GM12878 (cell line): Measurements from ENCODE around the gene PRDX1. TPM values are rescaled to one million over a fixed set of nuclear protein-coding genes. Genes with fewer than 3 reads are reported as not detected.

ENCODE experiments used
- BHLHE40 ChIP-seq, 2 experiments: fragments of 450-650 bp in 1 of 2; IDR thresholded peaks; 2 replicates each; pipeline ENCODE4 v1.6.1; 2011 to 2017; ENCODE audit warnings: low read depth in 2 of 2, borderline replicate concordance in 1 of 2, improper control_type of control experiment in 1 of 2, low read length in 1 of 2, mild to moderate bottlenecking in 1 of 2
- CEBPZ ChIP-seq: fragments of 150-350 bp; IDR thresholded peaks from 2 replicates; pipeline ENCODE4 v1.6.1; 2016; ENCODE audit warnings: low read depth, low read length
- ELK1 ChIP-seq: IDR thresholded peaks from 2 replicates; pipeline ENCODE4 v1.6.1; 2012; ENCODE audit warnings: low read depth, low read length, improper control_type of control experiment
- FOS ChIP-seq: IDR thresholded peaks from 3 replicates; pipeline ENCODE4 v1.6.1; 2011; ENCODE audit warnings: borderline replicate concordance; ENCODE audit not compliant: insufficient read length; ENCODE audit errors: extremely low read depth
- JUND ChIP-seq: IDR thresholded peaks from 2 replicates; pipeline ENCODE4 v1.6.1; 2012; ENCODE audit warnings: low read depth, mild to moderate bottlenecking, low read length, improper control_type of control experiment, moderate library complexity
- MXI1 ChIP-seq: fragments of 150-350 bp; IDR thresholded peaks from 2 replicates; pipeline ENCODE4 v1.6.1; 2011; ENCODE audit warnings: low read depth, mild to moderate bottlenecking, inconsistent platforms, low read length, improper control_type of control experiment
- NFYA ChIP-seq: IDR thresholded peaks from 2 replicates; pipeline ENCODE4 v1.6.1; 2011; ENCODE audit warnings: low read depth, mild to moderate bottlenecking, low read length, improper control_type of control experiment, borderline replicate concordance
- PML ChIP-seq: IDR thresholded peaks from 2 replicates; pipeline ENCODE4 v1.6.1; 2012; ENCODE audit warnings: low read length, inconsistent platforms
- POU2F2 ChIP-seq: IDR thresholded peaks from 3 replicates; pipeline ENCODE4 v1.6.1; 2011; ENCODE audit warnings: low read depth, mild to moderate bottlenecking, low read length, borderline replicate concordance
- RUNX3 ChIP-seq: IDR thresholded peaks from 2 replicates; pipeline ENCODE4 v1.6.1; 2012; ENCODE audit warnings: low read length, inconsistent platforms
- ZBED1 ChIP-seq: IDR thresholded peaks from 2 replicates; pipeline ENCODE4 v1.6.1; 2016; ENCODE audit warnings: borderline replicate concordance
- ZBTB4 ChIP-seq: fragments of 450-650 bp; formaldehyde crosslinking; IDR thresholded peaks from 2 replicates; pipeline ENCODE4 v1.4.0; 2022; ENCODE audit warnings: mild to moderate bottlenecking, moderate library complexity
- ZBTB40 ChIP-seq: fragments of 450-650 bp; IDR thresholded peaks from 2 replicates; pipeline ENCODE4 v1.6.1; 2016; ENCODE audit warnings: mild to moderate bottlenecking, moderate library complexity, borderline replicate concordance
- ZZZ3 ChIP-seq: IDR thresholded peaks from 2 replicates; pipeline ENCODE4 v1.6.1; 2011; ENCODE audit warnings: low read depth; ENCODE audit not compliant: control insufficient read depth, insufficient read length
- polyA plus RNA-seq, 11 experiments: library from polyadenylated mRNA; depleted of rRNA in 4 of 11; unstranded in 6 of 11; stranded (reverse) in 5 of 11; fragments of >200 nt; fragmentation: Nextera tagmentation in 4 of 11; fragmentation: Illumina TruSeq in 1 of 11; extraction: Ambion mirVana in 4 of 11; extraction: Trizol in 1 of 11; gene quantifications; 1 replicate in 1 of 11; 2 replicates in 10 of 11; pipeline versions ENCODE4 v1.2.1 to v1.2.3, GENCODE V29; 2011 to 2016; ENCODE audit warnings: inconsistent platforms in 2 of 11, missing spikeins in 2 of 11, low read depth in 1 of 11
- total RNA-seq, 4 experiments: library from RNA; depleted of rRNA in 3 of 4; stranded (reverse); fragments of >200 nt in 3 of 4; fragmentation: Illumina TruSeq in 1 of 4; extraction: Trizol in 1 of 4; gene quantifications; 2 replicates each; pipeline versions ENCODE4 v1.2.1 to v1.2.3, GENCODE V29; 2013 to 2021

PRDX1 gene
- total and polyA plus RNA-seq, 10 of the 15 experiments (the other 5 are each of a cell fraction or from before 2014, with no cell fraction given), result 659 to 1,775 (median 811) TPM

- TF ChIP-seq ZBTB40 (peak; percentile 59; the same call in 1 of the 2 replicates), JUND (0 out of 2 replicates have a peak, but pooled peaks have one; percentile 3), ELK1 (no peak), FOS (no peak), ZZZ3 (no peak), POU2F2 (peak; percentile 98), ZBED1 (peak; percentile 95), RUNX3 (peak; percentile 84), NFYA (no peak), MXI1 (peak; percentile 79), BHLHE40 (IDR thresholded peaks at IDR 0.05; ENCODE audit: borderline replicate concordance in 1 of 2, low read depth in 2 of 2, low read length in 1 of 2) (peak; percentile 20 to 74; a peak in 3 of 4 replicates), PML (peak; percentile 99), CEBPZ (no peak), ZBTB4 (CRISPR knock-in tag) (no peak)
These were observed at the start of gene PRDX1 (continued) for GRCh38 chr1:45521413-45522323.
